Central memory CD8-positive, alpha-beta T cell (primary cell): Measurements from ENCODE around the gene PFDN5.

ENCODE experiments used
- ATAC-seq: fragments of 150-1000 bp; cut with Tn5 transposase; replicated peaks from 2 replicates; pipeline ENCODE4 v1.10.0; 2022; ENCODE audit warnings: mild to moderate bottlenecking, moderate FRiP score, moderate number of reproducible peaks; ENCODE audit not compliant: poor library complexity, severe bottlenecking; ENCODE audit errors: extremely low read depth
- DNase-seq, 2 donors: peaks; one replicate each; pipeline ENCODE4 v3.0.0; 2021; ENCODE audit warnings: low spot score in 2 of 2
- H3K27ac Mint-ChIP-seq: one replicate; pipeline ENCODE4 v1.8.0; 2022; ENCODE audit warnings: low read depth, mild to moderate bottlenecking, moderate library complexity, mixed read lengths
- H3K27me3 Mint-ChIP-seq: one replicate; pipeline ENCODE4 v1.8.0; 2022; ENCODE audit warnings: mixed read lengths
- H3K36me3 Mint-ChIP-seq: one replicate; pipeline ENCODE4 v1.8.0; 2022; ENCODE audit warnings: mild to moderate bottlenecking, moderate library complexity, mixed read lengths; ENCODE audit not compliant: insufficient read depth
- H3K4me1 Mint-ChIP-seq: one replicate; pipeline ENCODE4 v1.8.0; 2022; ENCODE audit warnings: mixed read lengths
- H3K4me3 Mint-ChIP-seq: one replicate; pipeline ENCODE4 v1.8.0; 2022; ENCODE audit warnings: mild to moderate bottlenecking, moderate library complexity, mixed read lengths
- H3K9me3 Mint-ChIP-seq: one replicate; pipeline ENCODE4 v1.8.0; 2022; ENCODE audit warnings: mixed read lengths

Gene PFDN5

GRCh38 chr12:53336181-53336681 lies 40.9 kb downstream of the PFDN5 start, which contains the start of gene SP7:
Gene SP7 (minus strand): TSS chr12:53336354. CDS start chr12:53335646, 708 bp downstream.
- Mint-ChIP-seq H3K9me3 (no peaks in the 10 kb centered on the region), H3K36me3 (peaks cover 2% of the 10 kb centered on the region), H3K27ac (no peak within 1 kb of the TSS), H3K27me3 (peaks cover 44% of the 10 kb centered on the region), H3K4me3 (no peak within 1 kb of the TSS), H3K4me1 (peaks cover 12% of the 10 kb centered on the region)
- no peak for DNase-seq
- no peak for ATAC-seq

- no peaks in the 10 kb centered on the region for H3K9me3 Mint-ChIP-seq
- H3K36me3 Mint-ChIP-seq, result peaks cover 4% of the 10 kb centered on the region
- H3K27me3 Mint-ChIP-seq, result peaks cover 44% of the 10 kb centered on the region
- peak in 1 of 2 donors; percentile 43 for DNase-seq
- peak overlapping the region; percentile 39 for H3K27ac Mint-ChIP-seq
- ATAC-seq, result peak; percentile 94
- peak overlapping the region; percentile 59 for H3K4me3 Mint-ChIP-seq
- H3K4me1 Mint-ChIP-seq, result peaks cover 12% of the 10 kb centered on the region
Measured at GRCh38 chr12:53338017-53338416, 42.7 kb downstream of the PFDN5 start.

DNA sequence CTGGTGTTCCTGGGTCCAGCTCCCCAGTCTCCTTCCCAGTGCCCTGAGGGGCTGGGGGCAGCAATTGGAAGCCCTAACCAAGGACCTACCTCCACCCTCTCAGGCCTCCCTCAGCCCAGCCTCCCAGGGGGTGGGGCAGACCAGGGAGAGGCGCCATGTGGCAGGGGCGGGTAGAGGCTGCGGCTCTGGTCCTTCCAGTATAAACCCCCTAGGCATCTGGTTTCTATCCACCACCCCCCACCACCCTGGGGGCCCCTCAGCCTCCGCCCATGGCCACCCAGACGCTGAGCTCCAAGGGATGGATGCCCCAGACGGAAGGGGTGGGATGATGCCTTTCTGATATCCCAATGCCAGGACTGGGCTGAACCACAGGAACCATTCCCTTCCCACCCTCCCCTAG lies 43.6 kb downstream of the PFDN5 start:
- H3K27me3 Mint-ChIP-seq, result peaks cover 44% of the 10 kb centered on the region
- H3K4me1 Mint-ChIP-seq, result peaks cover 12% of the 10 kb centered on the region
- H3K27ac Mint-ChIP-seq, result no peak overlapping the region
- no peaks in the 10 kb centered on the region for H3K9me3 Mint-ChIP-seq
- peaks cover 6% of the 10 kb centered on the region for H3K36me3 Mint-ChIP-seq
- no peak overlapping the region for H3K4me3 Mint-ChIP-seq
- ATAC-seq (no peak), DNase-seq (no peak)

DNA sequence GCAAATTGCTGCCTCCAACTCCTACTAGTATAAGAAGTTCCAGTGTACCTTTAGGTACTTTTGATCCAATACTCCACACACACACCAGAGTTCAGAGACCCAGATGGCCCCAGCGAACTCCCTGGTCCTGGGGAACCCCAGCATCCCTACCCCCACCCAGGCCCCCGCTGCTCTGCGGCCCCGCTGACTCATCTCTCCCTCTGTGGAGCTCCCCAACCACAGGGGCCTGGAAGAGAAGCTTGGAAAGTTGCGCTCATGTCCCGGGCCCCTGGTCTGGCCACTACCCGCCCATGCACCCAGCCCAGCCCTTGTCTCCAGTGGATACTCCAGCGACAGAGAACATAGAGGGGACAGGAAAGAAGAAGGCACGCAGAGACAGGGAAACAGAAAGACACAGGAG lies 45.1 kb downstream of the PFDN5 start:
- no peak for ATAC-seq
- Mint-ChIP-seq H3K27ac (no peak overlapping the region), H3K27me3 (peaks cover 42% of the 10 kb centered on the region), H3K9me3 (no peaks in the 10 kb centered on the region), H3K36me3 (peaks cover 12% of the 10 kb centered on the region), H3K4me1 (peaks cover 25% of the 10 kb centered on the region), H3K4me3 (no peak overlapping the region)
- DNase-seq, result no peak

DNA sequence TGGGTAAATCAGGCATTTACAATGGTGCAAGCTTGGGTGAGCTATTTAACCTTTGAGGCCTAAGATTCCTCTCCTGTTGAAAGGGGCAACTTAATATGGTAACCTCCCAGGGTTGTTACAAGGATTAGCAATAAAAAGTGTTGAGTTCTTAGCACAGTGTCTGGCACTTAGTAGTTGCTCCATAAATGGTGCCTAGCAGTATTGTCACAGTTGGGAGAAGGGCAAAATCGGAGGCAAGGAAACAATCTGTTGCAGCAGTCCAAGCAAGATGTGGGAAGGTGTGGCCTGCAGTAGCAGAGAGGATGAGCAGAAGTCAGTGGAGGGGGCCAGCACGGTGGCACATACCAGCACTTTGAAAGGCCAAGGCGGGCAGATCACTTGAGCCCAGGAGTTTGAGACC lies 48.1 kb downstream of the PFDN5 start:
- H3K36me3 Mint-ChIP-seq, result peaks cover 13% of the 10 kb centered on the region
- no peaks in the 10 kb centered on the region for H3K9me3 Mint-ChIP-seq
- ATAC-seq (no peak), DNase-seq (no peak)
- H3K4me1 Mint-ChIP-seq, result peaks cover 15% of the 10 kb centered on the region
- H3K27me3 Mint-ChIP-seq, result peaks cover 13% of the 10 kb centered on the region
- H3K4me3 Mint-ChIP-seq, result peak overlapping the region; percentile 91
- no peak overlapping the region for H3K27ac Mint-ChIP-seq

DNA sequence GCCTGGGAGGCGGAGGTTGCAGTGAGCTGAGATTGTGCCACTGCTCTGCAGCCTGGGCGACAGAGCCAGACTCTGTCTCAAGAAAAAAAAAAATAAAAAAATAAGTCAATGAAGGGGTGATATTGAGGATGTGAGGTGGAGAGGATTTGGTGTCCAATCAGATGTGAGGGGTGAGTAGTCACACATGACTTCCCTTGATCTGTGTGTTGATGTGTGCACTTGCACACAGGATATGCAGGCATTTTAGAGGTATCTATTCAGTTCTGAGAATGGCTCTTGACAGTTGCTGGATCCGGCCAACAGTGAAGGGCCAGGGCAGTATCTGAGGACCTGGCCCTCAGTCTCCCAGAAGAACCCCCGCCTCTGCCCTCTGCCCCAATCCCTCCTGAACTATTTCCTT lies 48.6 kb downstream of the PFDN5 start:
- no peak for ATAC-seq
- Mint-ChIP-seq H3K4me1 (peaks cover 14% of the 10 kb centered on the region), H3K4me3 (peak overlapping the region; percentile 91), H3K9me3 (no peaks in the 10 kb centered on the region), H3K27me3 (peaks cover 9% of the 10 kb centered on the region), H3K27ac (peak overlapping the region; percentile 84), H3K36me3 (peaks cover 13% of the 10 kb centered on the region)
- DNase-seq, result no peak

GRCh38 chr12:53344487-53344823 lies 49.1 kb downstream of the PFDN5 start:
- no peak for ATAC-seq
- Mint-ChIP-seq H3K36me3 (peaks cover 13% of the 10 kb centered on the region), H3K4me3 (peak overlapping the region; percentile 91), H3K27ac (peak overlapping the region; percentile 84), H3K27me3 (peaks cover 9% of the 10 kb centered on the region), H3K9me3 (no peaks in the 10 kb centered on the region), H3K4me1 (peaks cover 14% of the 10 kb centered on the region)
- DNase-seq, result no peak

GRCh38 chr12:53344824-53345485 lies 49.6 kb downstream of the PFDN5 start:
- peak overlapping the region; percentile 91 for H3K4me3 Mint-ChIP-seq
- ATAC-seq (peak; percentile 79), DNase-seq (peak; percentile 37 to 44)
- H3K27me3 Mint-ChIP-seq, result peaks cover 9% of the 10 kb centered on the region
- H3K4me1 Mint-ChIP-seq, result peaks cover 14% of the 10 kb centered on the region
- peak overlapping the region; percentile 84 for H3K27ac Mint-ChIP-seq
- peaks cover 13% of the 10 kb centered on the region for H3K36me3 Mint-ChIP-seq
- no peaks in the 10 kb centered on the region for H3K9me3 Mint-ChIP-seq

GRCh38 chr12:53345486-53346188 lies 50.3 kb downstream of the PFDN5 start:
- Mint-ChIP-seq H3K9me3 (no peaks in the 10 kb centered on the region), H3K36me3 (peaks cover 13% of the 10 kb centered on the region), H3K4me1 (peaks cover 14% of the 10 kb centered on the region), H3K27ac (peak overlapping the region; percentile 84), H3K4me3 (peak overlapping the region; percentile 91), H3K27me3 (peaks cover 3% of the 10 kb centered on the region)
- ATAC-seq (no peak), DNase-seq (no peak)

DNA sequence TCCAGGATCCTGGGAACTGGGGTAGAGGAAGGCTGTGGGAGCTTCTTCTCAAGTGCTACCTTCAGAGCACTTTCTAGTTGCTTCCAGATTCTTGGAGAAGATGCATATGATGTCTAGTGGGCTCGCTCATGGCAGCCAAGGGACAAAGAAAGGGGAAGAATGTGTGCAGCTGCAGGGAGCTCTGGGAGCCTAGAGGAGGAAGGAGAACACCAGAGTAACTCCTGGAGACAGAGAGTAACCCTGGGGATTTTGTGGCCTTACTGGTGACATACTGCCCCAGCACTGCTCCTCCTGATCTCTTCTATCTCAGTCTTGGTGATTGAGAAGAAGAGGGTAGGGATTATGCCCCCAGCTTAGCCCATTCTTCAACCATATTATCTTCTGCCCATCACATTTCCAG lies 51.1 kb downstream of the PFDN5 start:
- H3K4me3 Mint-ChIP-seq, result peak overlapping the region; percentile 91
- DNase-seq (no peak), ATAC-seq (no peak)
- H3K4me1 Mint-ChIP-seq, result peaks cover 14% of the 10 kb centered on the region
- peaks cover 13% of the 10 kb centered on the region for H3K36me3 Mint-ChIP-seq
- H3K27ac Mint-ChIP-seq, result no peak overlapping the region
- no peaks in the 10 kb centered on the region for H3K9me3 Mint-ChIP-seq
- no peaks in the 10 kb centered on the region for H3K27me3 Mint-ChIP-seq

DNA sequence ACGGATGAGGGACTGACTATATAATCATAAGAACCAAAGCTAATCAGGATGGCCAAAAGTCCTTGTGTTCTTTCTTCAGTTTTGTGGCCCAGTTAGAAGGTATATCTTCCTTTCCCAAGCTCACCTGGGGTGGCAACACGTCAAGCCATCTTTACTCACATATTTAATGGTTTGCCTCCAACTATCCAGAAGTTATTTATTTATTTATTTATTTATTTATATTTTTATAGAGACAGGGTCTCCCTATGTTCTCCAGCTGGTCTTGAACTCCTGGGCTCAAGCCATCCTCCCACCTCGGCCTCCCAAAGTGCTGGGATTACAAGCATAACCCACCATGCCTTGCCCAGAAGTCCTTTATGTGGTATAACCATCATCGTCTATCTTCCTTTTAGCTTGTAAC lies 52.6 kb downstream of the PFDN5 start:
- peaks cover 21% of the 10 kb centered on the region for H3K4me1 Mint-ChIP-seq
- no peak overlapping the region for H3K4me3 Mint-ChIP-seq

More for the DNA sequence above, 52.6 kb downstream of the PFDN5 start:
- DNase-seq (no peak), ATAC-seq (no peak)
- H3K27me3 Mint-ChIP-seq, result no peaks in the 10 kb centered on the region
- H3K36me3 Mint-ChIP-seq, result peaks cover 12% of the 10 kb centered on the region
- H3K9me3 Mint-ChIP-seq, result no peaks in the 10 kb centered on the region
- H3K27ac Mint-ChIP-seq, result no peak overlapping the region
